ENCODE measurements around the gene GMPR2.

- TF ChIP-seq CTCF (conservative IDR thresholded peaks at IDR 0.05; ENCODE audit: low read depth, low read length) = no peak
- no peak for TF ChIP-seq EZH2 (IDR thresholded peaks at IDR 0.05; ENCODE audit: borderline replicate concordance, low read depth, low read length, poor library complexity, severe bottlenecking)
Observed at GRCh38 chr14:24247422-24247821, 14.7 kb downstream of the GMPR2 start.
